Trophoblast cell (in vitro differentiated cells and primary cell): ENCODE data around the gene VASH2.

Experiments used
- DNase-seq, 2 donors: peaks; one replicate each; pipeline ENCODE4 v3.0.0-alpha.2; 2016
- H2AFZ ChIP-seq: 2 replicates; pipeline ENCODE4 v1.6.1; 2013; ENCODE audit warnings: low read length, moderate library complexity, mild to moderate bottlenecking; ENCODE audit not compliant: insufficient read depth, poor library complexity
- H2AK5ac ChIP-seq: 2 replicates; pipeline ENCODE4 v1.6.1; 2013; ENCODE audit warnings: mild to moderate bottlenecking, low read length
- H2BK120ac ChIP-seq: 2 replicates; pipeline ENCODE4 v1.6.1; 2013; ENCODE audit warnings: low read length, mild to moderate bottlenecking, moderate library complexity; ENCODE audit not compliant: insufficient read depth, poor library complexity
- H2BK12ac ChIP-seq: 2 replicates; pipeline ENCODE4 v1.6.1; 2013; ENCODE audit warnings: mild to moderate bottlenecking, low read length, moderate library complexity
- H2BK5ac ChIP-seq: 2 replicates; pipeline ENCODE4 v1.6.1; 2013; ENCODE audit warnings: low read length, low read depth, moderate library complexity, mild to moderate bottlenecking; ENCODE audit not compliant: poor library complexity
- H3K14ac ChIP-seq: 2 replicates; pipeline ENCODE4 v1.6.1; 2013; ENCODE audit warnings: mild to moderate bottlenecking, low read length
- H3K18ac ChIP-seq: 2 replicates; pipeline ENCODE4 v1.6.1; 2013; ENCODE audit warnings: mild to moderate bottlenecking, low read length
- H3K23ac ChIP-seq: 2 replicates; pipeline ENCODE4 v1.6.1; 2013; ENCODE audit warnings: low read length
- H3K27ac ChIP-seq: 2 replicates; pipeline ENCODE4 v1.5.1; 2013; ENCODE audit warnings: low read depth, mild to moderate bottlenecking, inconsistent platforms, low read length, moderate library complexity
- H3K27me3 ChIP-seq: 2 replicates; pipeline ENCODE4 v1.6.1; 2013; ENCODE audit warnings: inconsistent platforms, mild to moderate bottlenecking, low read length, moderate library complexity; ENCODE audit not compliant: insufficient read depth
- H3K36me3 ChIP-seq, 2 experiments: 1 replicate in 1 of 2; 2 replicates in 1 of 2; pipeline ENCODE4 v1.6.1; 2013; ENCODE audit warnings: low read length in 2 of 2, mild to moderate bottlenecking in 2 of 2, moderate library complexity in 1 of 2; ENCODE audit not compliant: insufficient read depth in 2 of 2, control insufficient read depth in 1 of 2
- H3K4ac ChIP-seq: 2 replicates; pipeline ENCODE4 v1.6.1; 2013; ENCODE audit warnings: low read depth, mild to moderate bottlenecking, low read length, moderate library complexity
- H3K4me1 ChIP-seq, 2 experiments: 1 replicate in 1 of 2; 2 replicates in 1 of 2; pipeline ENCODE4 v1.6.1; 2013; ENCODE audit warnings: low read length in 2 of 2, mild to moderate bottlenecking in 2 of 2, moderate library complexity in 1 of 2; ENCODE audit not compliant: insufficient read depth in 2 of 2, control insufficient read depth in 1 of 2
- H3K4me2 ChIP-seq: 2 replicates; pipeline ENCODE4 v1.6.1; 2013; ENCODE audit warnings: inconsistent platforms, mild to moderate bottlenecking, low read length, moderate library complexity
- H3K4me3 ChIP-seq: 2 replicates; pipeline ENCODE4 v1.5.1; 2013; ENCODE audit warnings: mild to moderate bottlenecking, low read depth, low read length, inconsistent platforms
- H3K79me1 ChIP-seq: one replicate; pipeline ENCODE4 v1.6.1; 2013; ENCODE audit warnings: low read length
- H3K79me2 ChIP-seq: 2 replicates; pipeline ENCODE4 v1.6.1; 2013; ENCODE audit warnings: low read length, mild to moderate bottlenecking; ENCODE audit not compliant: control insufficient read depth, insufficient read depth, poor library complexity
- H3K9ac ChIP-seq: 2 replicates; pipeline ENCODE4 v1.6.1; 2013; ENCODE audit warnings: mild to moderate bottlenecking, low read length
- H3K9me3 ChIP-seq: 2 replicates; pipeline ENCODE4 v1.6.1; 2013; ENCODE audit warnings: low read depth, mild to moderate bottlenecking, control low read depth, inconsistent platforms, low read length; ENCODE audit not compliant: insufficient read depth
- H4K12ac ChIP-seq: 2 replicates; pipeline ENCODE4 v1.6.1; 2013; ENCODE audit warnings: low read depth, mild to moderate bottlenecking, low read length, moderate library complexity
- H4K8ac ChIP-seq: 2 replicates; pipeline ENCODE4 v1.6.1; 2013; ENCODE audit warnings: low read depth, mild to moderate bottlenecking, low read length, moderate library complexity
- H4K91ac ChIP-seq: one replicate; pipeline ENCODE4 v1.6.1; 2013; ENCODE audit warnings: low read depth, mild to moderate bottlenecking, low read length, moderate library complexity
- WGBS: extraction: QIAGEN DNeasy Blood & Tissue Kit; methylation state at CpG from one replicate; pipeline ENCODE4 v1.1.7; 2013; ENCODE audit warnings: missing lambda C conversion rate; ENCODE audit not compliant: insufficient read length, insufficient coverage; ENCODE audit errors: extremely low coverage; 5-methylcytosine and 5-hydroxymethylcytosine counted together

Gene VASH2

DNA sequence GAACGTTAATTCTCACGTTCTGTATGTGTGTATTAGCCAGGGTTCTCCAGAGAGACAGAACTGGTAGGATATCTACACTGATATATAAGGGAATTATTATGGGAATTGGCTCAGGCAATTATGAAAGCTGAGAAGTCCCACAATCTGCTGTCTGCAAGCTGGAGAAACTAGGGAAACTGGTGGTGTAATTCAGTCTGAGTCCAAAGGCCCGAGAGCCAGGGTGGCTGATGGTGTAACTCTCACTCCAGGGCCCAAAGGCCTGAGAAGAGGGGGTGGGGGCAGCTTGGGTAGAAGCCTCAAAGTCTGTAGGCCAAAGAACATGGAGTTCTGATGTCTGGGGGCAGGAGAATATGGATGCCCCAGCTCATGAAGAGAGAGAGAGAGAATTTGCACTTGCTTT, 13.3 kb upstream of the VASH2 start:
- no CpG with 5 or more reads among the region's 3 CpGs for WGBS
- no peak overlapping the region for H3K18ac ChIP-seq

DNA sequence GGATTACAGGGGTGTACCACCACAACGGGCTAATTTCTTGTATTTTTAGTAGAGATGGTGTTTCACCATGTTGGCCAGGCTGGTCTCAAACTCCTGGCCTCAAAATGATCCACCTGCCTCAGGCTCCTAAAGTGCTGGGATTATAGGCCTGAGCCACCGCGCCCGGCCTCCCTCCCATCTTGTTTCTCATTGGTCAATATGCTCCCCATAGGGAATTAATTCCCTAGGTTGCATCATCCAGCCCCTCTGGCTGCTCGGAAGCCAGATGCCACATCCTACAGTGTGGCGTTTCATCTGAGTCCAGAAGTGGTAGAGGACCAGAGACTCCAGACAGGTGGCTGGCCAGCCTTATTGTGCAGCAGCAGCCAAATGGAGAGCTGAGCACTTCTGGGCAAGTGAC, 11.5 kb upstream of the VASH2 start:
- H2BK120ac ChIP-seq, result no peak overlapping the region
- DNase-seq, result no peak
- no peak overlapping the region for H3K4me3 ChIP-seq
- H3K23ac ChIP-seq, result no peak overlapping the region
- H3K4ac ChIP-seq, result no peak overlapping the region
- no peak overlapping the region for H4K12ac ChIP-seq
- no peak overlapping the region for H3K4me2 ChIP-seq
- no peaks in the 10 kb centered on the region for H3K79me2 ChIP-seq
- H4K8ac ChIP-seq, result no peak overlapping the region
- no peak overlapping the region for H3K18ac ChIP-seq
- no peak overlapping the region for H3K27ac ChIP-seq
- no peak overlapping the region for H3K14ac ChIP-seq
- no peak overlapping the region for H2AFZ ChIP-seq
- no peaks in the 10 kb centered on the region for H3K27me3 ChIP-seq
- no peak overlapping the region for H2BK12ac ChIP-seq
- H3K4me1 ChIP-seq, result no peaks in the 10 kb centered on the region
- no peak overlapping the region for H2AK5ac ChIP-seq
- H3K9me3 ChIP-seq, result no peaks in the 10 kb centered on the region
- no peaks in the 10 kb centered on the region for H3K79me1 ChIP-seq
- no peak overlapping the region for H2BK5ac ChIP-seq
- H3K9ac ChIP-seq, result no peak overlapping the region
- H3K36me3 ChIP-seq, result no peaks in the 10 kb centered on the region
- no peak overlapping the region for H4K91ac ChIP-seq
- WGBS, result no CpG with 5 or more reads among the region's 6 CpGs

More for the DNA sequence above, 13.3 kb upstream of the VASH2 start:
- Histone ChIP-seq H3K14ac (no peak overlapping the region), H3K4ac (no peak overlapping the region), H2AK5ac (no peak overlapping the region), H3K9me3 (no peaks in the 10 kb centered on the region), H4K91ac (no peak overlapping the region), H4K8ac (no peak overlapping the region), H3K36me3 (no peaks in the 10 kb centered on the region), H3K9ac (no peak overlapping the region), H3K4me1 (no peaks in the 10 kb centered on the region), H3K4me2 (no peak overlapping the region), H2BK120ac (no peak overlapping the region), H3K27ac (no peak overlapping the region), H3K4me3 (no peak overlapping the region), H2AFZ (no peak overlapping the region), H4K12ac (no peak overlapping the region), H3K79me1 (no peaks in the 10 kb centered on the region), H2BK12ac (no peak overlapping the region), H3K79me2 (no peaks in the 10 kb centered on the region), H3K27me3 (no peaks in the 10 kb centered on the region), H3K23ac (no peak overlapping the region), H2BK5ac (no peak overlapping the region)
- no peak for DNase-seq

DNA sequence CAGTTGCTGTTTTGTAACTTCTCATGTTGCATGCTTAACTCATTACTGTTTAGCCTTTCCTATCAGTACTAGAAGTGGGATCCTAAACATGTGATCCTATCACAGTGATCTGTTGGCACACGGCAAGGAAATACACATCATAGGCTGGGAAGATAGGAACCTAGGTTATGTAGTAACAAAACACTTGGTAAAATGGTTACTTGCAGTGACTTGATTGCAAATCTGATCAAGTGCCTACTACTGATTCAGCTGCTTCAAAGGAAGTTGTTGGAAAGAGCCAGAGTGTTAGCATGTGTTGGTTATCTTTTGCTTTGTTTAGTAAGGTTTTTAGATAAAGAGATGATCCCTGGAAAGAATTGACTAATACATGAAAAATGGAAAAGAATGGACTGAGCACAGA, 8.9 kb upstream of the VASH2 start:
- Histone ChIP-seq H3K4me2 (no peak overlapping the region), H2BK120ac (no peak overlapping the region), H3K23ac (no peak overlapping the region), H3K27ac (no peak overlapping the region), H4K12ac (no peak overlapping the region), H4K8ac (no peak overlapping the region), H3K18ac (no peak overlapping the region), H2AFZ (no peak overlapping the region), H2BK5ac (no peak overlapping the region), H3K14ac (no peak overlapping the region), H3K9me3 (no peaks in the 10 kb centered on the region), H3K4ac (no peak overlapping the region), H4K91ac (no peak overlapping the region), H3K9ac (no peak overlapping the region), H3K36me3 (no peaks in the 10 kb centered on the region), H3K4me3 (no peak overlapping the region), H3K79me1 (no peaks in the 10 kb centered on the region), H3K4me1 (no peaks in the 10 kb centered on the region), H2BK12ac (no peak overlapping the region), H3K79me2 (no peaks in the 10 kb centered on the region), H2AK5ac (no peak overlapping the region), H3K27me3 (no peaks in the 10 kb centered on the region)
- no CpG with 5 or more reads among the region's 1 CpG for WGBS
- DNase-seq, result peak in 1 of 2 donors; percentile 25

DNA sequence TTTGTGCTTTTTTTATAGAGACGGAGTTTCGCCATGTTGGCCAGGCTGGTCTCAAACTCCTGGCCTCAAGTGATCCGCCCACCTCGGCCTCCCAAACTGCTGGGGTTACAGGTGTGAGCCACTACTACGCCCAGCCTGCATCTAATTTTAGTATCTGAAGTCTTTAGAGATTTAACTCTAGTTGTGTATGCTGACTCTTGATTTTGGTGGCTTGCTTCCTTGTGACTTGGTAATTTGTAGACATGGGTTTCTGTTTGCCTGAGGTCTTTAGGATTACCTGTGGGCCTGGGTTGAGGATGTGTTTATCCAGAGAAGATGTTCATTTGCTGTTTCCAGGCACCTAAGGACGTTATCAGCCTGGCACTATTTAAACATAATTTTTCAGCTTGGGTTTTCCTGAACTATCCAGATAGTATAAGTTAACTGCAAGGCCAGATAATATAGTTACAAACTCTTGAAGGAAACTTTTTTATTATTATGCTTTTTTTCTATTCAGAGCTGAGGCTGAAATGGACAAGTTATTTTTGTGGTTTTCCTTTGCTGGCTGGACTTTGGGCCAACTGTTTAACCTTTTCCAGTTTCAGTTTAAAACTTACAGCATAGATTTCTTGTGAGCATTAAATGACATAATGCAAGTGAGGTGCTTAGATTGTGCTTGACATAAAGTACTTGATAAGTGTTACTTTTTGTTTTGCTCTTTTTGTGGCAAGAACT, 7.5 kb upstream of the VASH2 start:
- no peak overlapping the region for H3K18ac ChIP-seq
- H3K36me3 ChIP-seq, result no peaks in the 10 kb centered on the region
- H2AK5ac ChIP-seq, result no peak overlapping the region
- no CpG with 5 or more reads among the region's 6 CpGs for WGBS
- H4K12ac ChIP-seq, result no peak overlapping the region
- no peak overlapping the region for H3K14ac ChIP-seq
- H2BK120ac ChIP-seq, result no peak overlapping the region
- H3K79me2 ChIP-seq, result no peaks in the 10 kb centered on the region
- no peak for DNase-seq
- H3K9me3 ChIP-seq, result no peaks in the 10 kb centered on the region
- H2BK12ac ChIP-seq, result no peak overlapping the region
- no peak overlapping the region for H3K4me2 ChIP-seq
- H3K4ac ChIP-seq, result no peak overlapping the region
- H3K79me1 ChIP-seq, result no peaks in the 10 kb centered on the region
- no peak overlapping the region for H4K8ac ChIP-seq
- H3K23ac ChIP-seq, result no peak overlapping the region
- no peak overlapping the region for H3K4me3 ChIP-seq
- no peak overlapping the region for H4K91ac ChIP-seq
- H2BK5ac ChIP-seq, result no peak overlapping the region
- no peak overlapping the region for H3K27ac ChIP-seq
- no peaks in the 10 kb centered on the region for H3K4me1 ChIP-seq
- no peak overlapping the region for H3K9ac ChIP-seq
- no peaks in the 10 kb centered on the region for H3K27me3 ChIP-seq
- H2AFZ ChIP-seq, result no peak overlapping the region
